T-cell (primary cell): ENCODE results near the gene RAB6C. TPM values are rescaled to one million over a fixed set of nuclear protein-coding genes. Genes with fewer than 3 reads are reported as not detected.
"Not testable (repeated sequence)": the region's sequence is repeated elsewhere in the genome, so short reads cannot be mapped to it uniquely, and the experiment has no call there.

Source experiments
- ATAC-seq, 4 experiments: fragments of 200-7000 bp in 3 of 4; fragments of 150-1000 bp in 1 of 4; cut with Tn5 transposase; replicated peaks in 1 of 4; 1 replicate in 3 of 4; 2 replicates in 1 of 4; pipeline ENCODE4 v1.10.0; 2021; ENCODE audit warnings: moderate library complexity in 3 of 4, mild to moderate bottlenecking in 2 of 4, moderate number of reproducible peaks in 1 of 4
- CTCF ChIA-PET, 2 donors: fragments of 300-600 bp; sonication (Branson Sonifier 250); formaldehyde crosslinking; loops; one replicate each; lab custom pipeline; 2022; ENCODE audit warnings: antibody characterized with exemption in 2 of 2; lab: Charles Lee
- POLR2A ChIA-PET, 2 donors: fragments of 300-600 bp; sonication (Branson Sonifier 250); formaldehyde crosslinking; loops; one replicate each; lab custom pipeline; 2022; ENCODE audit warnings: antibody characterized with exemption in 2 of 2; lab: Charles Lee
- DNase-seq, 35 experiments: peaks; one replicate each; pipeline versions ENCODE4 v3.0.0 to v3.0.0-alpha.2; 2013 to 2023
- H3K27ac ChIP-seq: one replicate; pipeline ENCODE4 v1.5.1; 2013; ENCODE audit warnings: low read length
- H3K27me3 ChIP-seq, 2 experiments: replicated peaks in 1 of 2; 1 replicate in 1 of 2; 2 replicates in 1 of 2; pipeline versions ENCODE4 v1.6.1 to v1.7.0; 2013; ENCODE audit warnings: low read length in 1 of 2, mixed read lengths in 1 of 2; ENCODE audit not compliant: control insufficient read depth in 2 of 2, insufficient read depth in 2 of 2; ENCODE audit errors: extremely low read depth in 1 of 2
- H3K36me3 ChIP-seq, 2 donors: 1 replicate in 1 of 2; 2 replicates in 1 of 2; pipeline versions ENCODE4 v1.6.1 to v1.7.0; 2013; ENCODE audit warnings: low read length in 1 of 2; ENCODE audit not compliant: control insufficient read depth in 2 of 2, insufficient read depth in 1 of 2; ENCODE audit errors: extremely low read depth in 1 of 2
- H3K4me1 ChIP-seq, 2 experiments: 1 replicate in 1 of 2; 2 replicates in 1 of 2; pipeline versions ENCODE4 v1.6.1 to v1.7.0; 2013; ENCODE audit warnings: low read length in 2 of 2, mixed read lengths in 1 of 2; ENCODE audit not compliant: insufficient read depth in 2 of 2, control insufficient read depth in 1 of 2; ENCODE audit errors: extremely low read depth in 1 of 2
- H3K4me3 ChIP-seq, 2 donors: 1 replicate in 1 of 2; 2 replicates in 1 of 2; pipeline versions ENCODE4 v1.5.1 to v1.7.0; 2013; ENCODE audit warnings: mild to moderate bottlenecking in 2 of 2, low read length in 1 of 2, moderate library complexity in 1 of 2; ENCODE audit not compliant: control insufficient read depth in 1 of 2; ENCODE audit errors: extremely low read depth in 1 of 2
- H3K9me3 ChIP-seq: 2 replicates; pipeline ENCODE4 v1.7.0; 2013
- H3K27ac Mint-ChIP-seq, 2 donors: one replicate each; pipeline ENCODE4 v1.8.0; 2020 to 2021; ENCODE audit warnings: mild to moderate bottlenecking in 2 of 2, mixed read lengths in 2 of 2
- H3K27me3 Mint-ChIP-seq, 2 donors: one replicate each; pipeline ENCODE4 v1.8.0; 2021 to 2022; ENCODE audit warnings: mixed read lengths in 2 of 2
- H3K36me3 Mint-ChIP-seq: one replicate; pipeline ENCODE4 v1.8.0; 2021; ENCODE audit warnings: mixed read lengths
- H3K4me1 Mint-ChIP-seq, 3 donors: one replicate each; pipeline ENCODE4 v1.8.0; 2020 to 2022; ENCODE audit warnings: mixed read lengths in 3 of 3, mild to moderate bottlenecking in 1 of 3
- H3K4me3 Mint-ChIP-seq, 3 donors: one replicate each; pipeline ENCODE4 v1.8.0; 2020 to 2022; ENCODE audit warnings: mild to moderate bottlenecking in 3 of 3, mixed read lengths in 3 of 3, moderate library complexity in 3 of 3
- H3K9me3 Mint-ChIP-seq, 3 donors: one replicate each; pipeline ENCODE4 v1.8.0; 2020 to 2022; ENCODE audit warnings: mixed read lengths in 3 of 3
- WGBS: methylation state at CpG from one replicate; pipeline ENCODE4 v1.1.5; 2013; ENCODE audit warnings: missing lambda C conversion rate; ENCODE audit not compliant: insufficient coverage; 5-methylcytosine and 5-hydroxymethylcytosine counted together
- total RNA-seq, 35 experiments: library from RNA in 6 of 35; stranded (reverse) in 6 of 35; fragments of 120-200 nt in 1 of 35; gene quantifications; one replicate each; pipeline versions ENCODE4 v1.2.1 to v1.2.4 and lab custom pipeline; 2013 to 2026

RAB6C gene
- total RNA-seq (not detected), total RNA-seq (lab: John Stamatoyannopoulos, UW) (0 to 0.26 (median 0.07) reads per million in 29 experiments)
- total RNA-seq (2013), result 0.09 TPM

DNA sequence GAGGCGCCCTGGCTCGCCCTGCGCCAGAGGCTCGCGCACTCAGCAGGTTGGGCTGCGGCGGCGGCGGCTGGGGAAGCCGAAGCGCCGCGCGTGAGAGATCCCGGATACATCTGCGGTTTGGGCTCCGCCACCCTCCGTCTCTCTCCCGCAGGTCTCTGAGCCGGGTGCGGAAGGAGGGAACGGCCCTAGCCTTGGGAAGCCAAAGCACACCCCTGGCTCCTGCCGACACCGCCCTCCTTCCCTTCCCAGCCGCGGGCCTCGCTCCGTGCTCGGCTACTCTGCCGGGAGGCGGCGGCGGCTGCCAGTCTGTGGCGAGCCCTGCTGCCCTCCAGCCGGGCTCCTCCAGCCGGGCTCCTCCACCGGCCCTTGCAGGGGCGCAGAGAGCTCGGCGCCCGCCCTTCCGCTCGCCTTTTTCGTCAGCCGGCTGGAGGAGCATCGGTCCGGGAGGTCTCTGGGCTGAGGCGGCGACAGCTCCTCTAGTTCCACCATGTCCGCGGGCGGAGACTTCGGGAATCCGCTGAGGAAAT is at the start of gene RAB6C:
Gene RAB6C, plus strand, starts transcription at position 38 of the 527 bp plus-strand sequence. Its CDS starts 450 bp downstream, at position 488.
- peak in 2 of 4 experiments; percentile 27 to 49 for ATAC-seq
- DNase-seq, result peak in 1 of 35 experiments; percentile 1
- H3K27ac Mint-ChIP-seq, H3K36me3 ChIP-seq, H3K27ac ChIP-seq, H3K4me1 ChIP-seq, CTCF ChIA-PET, H3K9me3 Mint-ChIP-seq, POLR2A ChIA-PET, H3K36me3 Mint-ChIP-seq, H3K9me3 ChIP-seq, H3K4me3 ChIP-seq: not testable (repeated sequence)
- peaks cover 2 to 20% of the 10 kb centered on the region in 2 experiments for H3K27me3 ChIP-seq
- peaks cover 38 to 64% of the 10 kb centered on the region in 2 donors for H3K27me3 Mint-ChIP-seq
- peaks cover 7 to 13% (median 12%) of the 10 kb centered on the region in 3 donors for H3K4me1 Mint-ChIP-seq
- 3% methylated on average over 35 of the region's 54 CpGs for WGBS
- peak within 1 kb of the TSS in 2 of 3 donors; percentile 35 to 58 for H3K4me3 Mint-ChIP-seq

DNA sequence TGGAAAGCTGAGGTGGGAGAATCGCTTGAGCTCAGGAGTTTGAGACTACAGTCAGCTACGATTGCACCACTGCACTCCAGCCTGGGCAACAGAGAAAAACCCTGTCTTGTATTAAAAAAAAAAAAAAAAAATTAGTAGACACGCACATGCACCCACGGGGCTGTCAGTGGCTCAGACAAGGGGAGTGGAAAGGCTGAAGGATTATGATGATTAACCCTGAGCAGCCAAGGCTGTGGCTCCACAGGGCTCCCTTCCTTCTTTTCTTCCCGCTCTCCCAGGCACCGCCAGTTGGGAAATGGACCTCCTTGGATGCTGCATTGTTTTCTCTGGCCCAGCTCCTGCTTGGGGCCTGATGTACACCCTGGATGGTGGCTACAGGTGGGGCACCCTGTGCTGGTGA is 49.0 kb upstream of the RAB6C start:
- no CpG with 5 or more reads among the region's 6 CpGs for WGBS
- Histone ChIP-seq H3K9me3 (no peaks in the 10 kb centered on the region), H3K4me1 (no peaks in the 10 kb centered on the region), H3K27ac (no peak overlapping the region), H3K27me3 (peaks cover 4 to 29% of the 10 kb centered on the region in 2 experiments), H3K4me3 (no peak overlapping the region), H3K36me3 (no peaks in the 10 kb centered on the region)
- no peak overlapping the region for H3K27ac Mint-ChIP-seq
- ChIA-PET POLR2A (no interaction called here), CTCF (interaction anchor here in 1 of 2 donors (0.6 kb wide), 1 partner anchor 15 kb away, joined by 3 read pairs; no protein-coding TSS in a partner anchor)
- no peaks in the 10 kb centered on the region for H3K36me3 Mint-ChIP-seq
- no peaks in the 10 kb centered on the region for H3K9me3 Mint-ChIP-seq
- no peak overlapping the region for H3K4me3 Mint-ChIP-seq
- DNase-seq (no peak), ATAC-seq (no peak)
- no peaks in the 10 kb centered on the region for H3K4me1 Mint-ChIP-seq
- H3K27me3 Mint-ChIP-seq, result peaks cover 23 to 52% of the 10 kb centered on the region in 2 donors

GRCh38 chr2:129933387-129933786 is 46.1 kb upstream of the RAB6C start:
- POLR2A ChIA-PET, result not testable (repeated sequence)
- CTCF ChIA-PET, result interaction anchor here in 1 of 2 donors (0.5 kb wide), 1 partner anchor 9 kb away, joined by 9 read pairs; no protein-coding TSS in a partner anchor

GRCh38 chr2:129934044-129934822 is 45.2 kb upstream of the RAB6C start:
- no peak overlapping the region for H3K27ac ChIP-seq
- 6% methylated on average over 25 of the region's 41 CpGs for WGBS
- no peaks in the 10 kb centered on the region for H3K4me1 ChIP-seq
- no peaks in the 10 kb centered on the region for H3K9me3 Mint-ChIP-seq
- no peak overlapping the region for H3K4me3 ChIP-seq
- H3K4me1 Mint-ChIP-seq, result no peaks in the 10 kb centered on the region
- CTCF ChIA-PET, result no interaction called here
- DNase-seq (no peak), ATAC-seq (no peak)
- H3K27ac Mint-ChIP-seq, result no peak overlapping the region
- H3K9me3 ChIP-seq, result no peaks in the 10 kb centered on the region
- peaks cover 6 to 27% of the 10 kb centered on the region in 2 experiments for H3K27me3 ChIP-seq
- H3K36me3 ChIP-seq, result no peaks in the 10 kb centered on the region
- H3K27me3 Mint-ChIP-seq, result peaks cover 22 to 43% of the 10 kb centered on the region in 2 donors
- POLR2A ChIA-PET, result no interaction called here
- H3K36me3 Mint-ChIP-seq, result no peaks in the 10 kb centered on the region
- no peak overlapping the region for H3K4me3 Mint-ChIP-seq

More at GRCh38 chr2:129933387-129933786, 46.1 kb upstream of the RAB6C start:
- not testable (repeated sequence) for H3K36me3 ChIP-seq, H3K36me3 Mint-ChIP-seq, H3K27ac ChIP-seq, H3K4me3 ChIP-seq, H3K27ac Mint-ChIP-seq, H3K4me1 Mint-ChIP-seq, H3K9me3 ChIP-seq, H3K4me3 Mint-ChIP-seq, ATAC-seq, DNase-seq, H3K9me3 Mint-ChIP-seq, H3K4me1 ChIP-seq
- H3K27me3 ChIP-seq, result peaks cover 4 to 29% of the 10 kb centered on the region in 2 experiments
- 60% methylated on average over 6 of the region's 8 CpGs for WGBS
- peaks cover 17 to 42% of the 10 kb centered on the region in 2 donors for H3K27me3 Mint-ChIP-seq

GRCh38 chr2:129935118-129935517 is 44.3 kb upstream of the RAB6C start:
- CTCF ChIA-PET, result no interaction called here

DNA sequence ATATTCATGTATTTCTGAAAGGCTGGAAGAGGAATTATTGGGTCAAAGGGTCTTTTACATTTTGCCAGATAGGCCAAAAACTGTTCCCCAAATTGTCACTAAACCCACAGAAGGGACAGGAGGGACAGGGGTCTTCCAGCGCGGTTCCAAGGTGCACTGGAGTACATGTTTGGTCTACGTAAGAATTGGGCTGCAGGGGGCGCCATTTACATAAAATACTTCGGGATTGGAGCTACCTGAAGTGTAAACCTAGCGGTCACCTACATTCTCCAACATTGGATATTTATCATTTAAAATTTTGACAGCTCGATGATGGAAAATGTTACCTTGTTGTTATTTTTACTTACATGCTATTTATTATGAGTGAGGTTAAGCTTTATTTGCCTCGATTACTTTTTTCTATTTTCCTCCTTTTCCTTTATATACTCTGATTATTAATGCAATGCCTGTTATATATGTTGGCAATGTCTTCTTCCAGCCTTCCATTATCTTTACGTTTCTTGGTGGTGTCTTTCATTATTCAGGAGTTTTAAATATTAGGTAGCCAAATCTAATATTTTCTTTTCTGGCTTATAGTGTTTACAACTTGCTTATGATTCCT is 43.0 kb upstream of the RAB6C start:
- Histone ChIP-seq H3K9me3 (no peaks in the 10 kb centered on the region), H3K4me3 (no peak overlapping the region), H3K36me3 (no peaks in the 10 kb centered on the region), H3K27ac (no peak overlapping the region), H3K27me3 (peaks cover 6 to 15% of the 10 kb centered on the region in 2 experiments), H3K4me1 (no peaks in the 10 kb centered on the region)
- WGBS, result no CpG with 5 or more reads among the region's 9 CpGs
- Mint-ChIP-seq H3K36me3 (no peaks in the 10 kb centered on the region), H3K4me3 (no peak overlapping the region), H3K9me3 (no peaks in the 10 kb centered on the region), H3K27me3 (peaks cover 22 to 44% of the 10 kb centered on the region in 2 donors), H3K4me1 (no peaks in the 10 kb centered on the region), H3K27ac (no peak overlapping the region)
- no peak for ATAC-seq
- DNase-seq, result peak in 14 of 35 experiments; percentile 17 to 59 (median 43)
- CTCF ChIA-PET, result no interaction called here
- POLR2A ChIA-PET, result interaction anchor here in 1 of 2 donors (0.6 kb wide), 1 partner anchor 23 kb away, joined by 5 read pairs; no protein-coding TSS in a partner anchor

More at GRCh38 chr2:129935118-129935517, 44.3 kb upstream of the RAB6C start:
- DNase-seq (no peak), ATAC-seq (no peak)
- no peaks in the 10 kb centered on the region for H3K36me3 ChIP-seq
- Mint-ChIP-seq H3K27ac (no peak overlapping the region), H3K36me3 (no peaks in the 10 kb centered on the region), H3K27me3 (peaks cover 22 to 42% of the 10 kb centered on the region in 2 donors), H3K9me3 (no peaks in the 10 kb centered on the region), H3K4me3 (no peak overlapping the region), H3K4me1 (no peaks in the 10 kb centered on the region)
- POLR2A ChIA-PET, result no interaction called here
- H3K27me3 ChIP-seq, result peaks cover 6 to 21% of the 10 kb centered on the region in 2 experiments
- H3K4me3 ChIP-seq, result no peak overlapping the region
- H3K4me1 ChIP-seq, result no peaks in the 10 kb centered on the region
- H3K27ac ChIP-seq, result no peak overlapping the region
- H3K9me3 ChIP-seq, result no peaks in the 10 kb centered on the region
- WGBS, result no CpG with 5 or more reads among the region's 1 CpG
